Gastroesophageal sphincter (tissue), 3 donors: ENCODE results near the gene CRYBG1.

Experiments
- CTCF ChIP-seq, 4 experiments: fragments of 200-600 bp in 2 of 4; fragments of 450-650 bp in 2 of 4; sonication (generic) in 1 of 4; IDR thresholded peaks; one replicate each; pipeline ENCODE4 v1.5.1; 2017 to 2019; ENCODE audit warnings: antibody characterized with exemption in 4 of 4, mild to moderate bottlenecking in 2 of 4, moderate library complexity in 2 of 4
- POLR2AphosphoS5 ChIP-seq: sonication (generic); formaldehyde crosslinking; IDR thresholded peaks from one replicate; pipeline ENCODE4 v1.6.1; 2017; ENCODE audit warnings: antibody characterized with exemption

- TF ChIP-seq CTCF (IDR thresholded peaks at IDR 0.05) (no peak), POLR2AphosphoS5 (no peak)
Measured at GRCh38 chr6:106363401-106364138, 3.1 kb downstream of the CRYBG1 start.
